Daoy (cell line): ENCODE results near the gene METTL25. TPM values are rescaled to one million over a fixed set of nuclear protein-coding genes. Genes with fewer than 3 reads are reported as not detected.

Source experiments
- DNase-seq: peaks from one replicate; pipeline ENCODE4 v3.0.0-alpha.2; 2015; ENCODE audit warnings: low read depth
- total RNA-seq: library from RNA; depleted of rRNA; stranded (reverse); fragments of >200 nt; shearing (Covaris generic); gene quantifications from 2 replicates; pipeline ENCODE4 v1.2.3, GENCODE V29; 2014; rRNA removed

Gene METTL25
- total RNA-seq, 1 experiment from 2014 or later = 9.7 TPM

- DNase-seq = no peak
These were observed 166.3 kb downstream of the METTL25 start for GRCh38 chr12:82524641-82525040.

- DNase-seq = no peak
These were observed 167.3 kb downstream of the METTL25 start for GRCh38 chr12:82525616-82526015.

- DNase-seq = peak; percentile 23
These were observed 168.9 kb downstream of the METTL25 start for GRCh38 chr12:82527165-82527780.

Other genes starting within 250 kb of the METTL25 start
- 83.1 and 97.8 TPM in 2 replicates for gene CCDC59, start 142 bp upstream of the METTL25 start, total RNA-seq